H1 (cell line): ENCODE results near the gene CLDN8. TPM values are rescaled to one million over a fixed set of nuclear protein-coding genes. Genes with fewer than 3 reads are reported as not detected.

Experiments
- PHF8 ChIP-seq: fragments of 200-600 bp; sonication (generic); conservative IDR thresholded peaks from 2 replicates; pipeline ENCODE4 v1.7.1; 2012; ENCODE audit warnings: low read depth, mild to moderate bottlenecking, inconsistent platforms, low read length, moderate library complexity
- RNF2 ChIP-seq: fragments of 200-900, 300-1000 bp; sonication (generic); IDR thresholded peaks from 2 replicates; pipeline ENCODE4 v1.7.1; 2016; ENCODE audit warnings: borderline replicate concordance, low read depth, mild to moderate bottlenecking, antibody characterized with exemption, low read length; ENCODE audit not compliant: poor library complexity, severe bottlenecking; ENCODE audit errors: missing control alignments
- SUZ12 ChIP-seq: fragments of 200-600 bp; sonication (generic); IDR thresholded peaks from 2 replicates; pipeline ENCODE4 v1.6.1; 2012; ENCODE audit warnings: mild to moderate bottlenecking, inconsistent platforms, low read length, moderate library complexity, mixed read lengths
- polyA plus RNA-seq, 7 experiments: library from polyadenylated mRNA; depleted of rRNA in 3 of 7; stranded (reverse) in 5 of 7; unstranded in 2 of 7; fragments of >200 nt in 5 of 7; fragments of 200-250 nt in 2 of 7; gene quantifications; 1 replicate in 5 of 7; 2 replicates in 1 of 7; 4 replicates in 1 of 7; pipeline versions ENCODE4 v1.2.1 to v1.2.3, GENCODE V29; 2011 to 2013; ENCODE audit warnings: missing spikeins in 2 of 7, mixed read lengths in 2 of 7
- total RNA-seq: library from RNA; stranded (reverse); fragmentation: NEBNext Ultra II Directional; extraction: Animal tissue kit (Norgen Biotek cat#: 25700); gene quantifications from 2 replicates; pipeline ENCODE4 v1.2.1, GENCODE V29; 2021

The CLDN8 gene
- total and polyA plus RNA-seq, 2 of the 8 experiments (the other 6 are each of a cell fraction or from before 2014, with no cell fraction given) = not detected

- TF ChIP-seq PHF8 = no peak
- no peak for TF ChIP-seq SUZ12
- no peak for TF ChIP-seq RNF2
Observed at GRCh38 chr21:30168086-30168485, 47.8 kb downstream of the CLDN8 start (continued).
